ENCODE results near the gene LRRC8D. TPM values are rescaled to one million over a fixed set of nuclear protein-coding genes. Genes with fewer than 3 reads are reported as not detected.

Gene LRRC8D
- total RNA-seq, 1 experiment from 2014 or later, result 37.2 TPM

DNA sequence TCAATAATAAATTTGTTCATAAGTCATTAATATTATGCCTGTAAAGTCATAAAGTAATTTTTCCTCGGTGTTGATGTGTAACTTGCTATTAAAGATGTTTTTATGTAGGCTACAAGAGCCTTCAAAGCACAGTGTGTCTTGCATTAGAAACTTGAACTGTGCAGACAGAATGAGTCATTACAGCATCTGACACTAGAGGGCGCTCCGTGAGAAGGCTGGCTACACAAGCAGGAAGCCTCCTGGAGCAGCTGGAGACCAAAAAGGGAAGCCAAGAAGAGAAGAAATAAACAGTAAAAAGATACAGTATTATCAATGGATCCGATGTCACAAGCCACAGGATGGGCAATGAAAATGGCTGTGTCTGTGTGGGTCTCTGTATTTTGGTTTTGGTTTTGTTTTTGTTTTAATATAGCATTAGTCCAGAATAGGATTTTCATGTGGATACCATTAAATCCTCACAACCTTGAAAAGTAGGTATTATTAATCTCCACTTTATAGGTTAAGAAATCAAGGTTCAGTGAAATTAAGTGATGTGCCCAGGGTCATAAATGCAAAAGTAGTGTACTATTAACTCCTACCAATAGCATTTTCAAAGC lies 16.1 kb upstream of the LRRC8D start:
- Mint-ChIP-seq H3K4me1 (peaks cover 34 to 38% of the 10 kb centered on the region in 2 experiments), H3K9me3 (no peaks in the 10 kb centered on the region), H3K4me3 (no peak overlapping the region), H3K27ac (no peak overlapping the region), H3K27me3 (ENCODE audit: low read depth) (peaks cover 11% of the 10 kb centered on the region), H3K36me3 (ENCODE audit: insufficient read depth in 1 of 3, low read depth in 3 of 3) (no peaks in the 10 kb centered on the region; a peak in 1 of 7 replicates)
- H3K79me1 ChIP-seq (ENCODE audit: insufficient read depth, low read depth, low read length, poor library complexity, severe bottlenecking), result no peaks in the 10 kb centered on the region
- H3K4me2 ChIP-seq (ENCODE audit: insufficient read depth, insufficient read length, low read length), result no peak overlapping the region
- H2BK15ac ChIP-seq (ENCODE audit: low read depth, low read length), result no peak overlapping the region
- H3K56ac ChIP-seq (ENCODE audit: insufficient read length, low read depth, low read length), result no peak overlapping the region
- H4K20me1 ChIP-seq (ENCODE audit: control insufficient read depth, insufficient read depth, insufficient read length), result no peaks in the 10 kb centered on the region
- H2BK5ac ChIP-seq (ENCODE audit: insufficient read length, low read length), result no peak overlapping the region
- no peak overlapping the region for H4K5ac ChIP-seq (ENCODE audit: insufficient read length, low read depth, low read length)
- H2AK5ac ChIP-seq (ENCODE audit: insufficient read length, low read length), result no peak overlapping the region
- no peaks in the 10 kb centered on the region for H3K79me2 ChIP-seq (ENCODE audit: insufficient read depth, low read length)
- no peak overlapping the region for H3K4ac ChIP-seq (ENCODE audit: low read depth, low read length)
- no peak overlapping the region for H3K23ac ChIP-seq (ENCODE audit: insufficient read length, low read depth, low read length)
- no peaks in the 10 kb centered on the region for H3K9me3 ChIP-seq (ENCODE audit: control insufficient read depth, low read depth, low read length)
- TF ChIP-seq, protein P1, sequence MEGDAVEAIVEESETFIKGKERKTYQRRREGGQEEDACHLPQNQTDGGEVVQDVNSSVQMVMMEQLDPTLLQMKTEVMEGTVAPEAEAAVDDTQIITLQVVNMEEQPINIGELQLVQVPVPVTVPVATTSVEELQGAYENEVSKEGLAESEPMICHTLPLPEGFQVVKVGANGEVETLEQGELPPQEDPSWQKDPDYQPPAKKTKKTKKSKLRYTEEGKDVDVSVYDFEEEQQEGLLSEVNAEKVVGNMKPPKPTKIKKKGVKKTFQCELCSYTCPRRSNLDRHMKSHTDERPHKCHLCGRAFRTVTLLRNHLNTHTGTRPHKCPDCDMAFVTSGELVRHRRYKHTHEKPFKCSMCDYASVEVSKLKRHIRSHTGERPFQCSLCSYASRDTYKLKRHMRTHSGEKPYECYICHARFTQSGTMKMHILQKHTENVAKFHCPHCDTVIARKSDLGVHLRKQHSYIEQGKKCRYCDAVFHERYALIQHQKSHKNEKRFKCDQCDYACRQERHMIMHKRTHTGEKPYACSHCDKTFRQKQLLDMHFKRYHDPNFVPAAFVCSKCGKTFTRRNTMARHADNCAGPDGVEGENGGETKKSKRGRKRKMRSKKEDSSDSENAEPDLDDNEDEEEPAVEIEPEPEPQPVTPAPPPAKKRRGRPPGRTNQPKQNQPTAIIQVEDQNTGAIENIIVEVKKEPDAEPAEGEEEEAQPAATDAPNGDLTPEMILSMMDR (conservative IDR thresholded peaks at IDR 0.05), result peak; percentile 94
- H3T11ph ChIP-seq (ENCODE audit: low read length), result no peak overlapping the region
- H4K91ac ChIP-seq (ENCODE audit: insufficient read length, low read depth, low read length), result no peak overlapping the region
- H3K27ac ChIP-seq (ENCODE audit: insufficient read length, low read depth, low read length), result no peak overlapping the region
- no CpG with 5 or more reads among the region's 4 CpGs for whole genome bisulfite sequencing (ENCODE audit: extremely low coverage, insufficient read length, low lambda C conversion rate)
- no peaks in the 10 kb centered on the region for H3K27me3 ChIP-seq (ENCODE audit: insufficient read depth, low read length)
- H2BK120ac ChIP-seq (ENCODE audit: low read depth, low read length, poor library complexity, severe bottlenecking), result no peak overlapping the region
- H4K8ac ChIP-seq (replicated peaks; ENCODE audit: insufficient read length, low read depth, low read length), result no peak overlapping the region
- DNase-seq, result peak; percentile 82
- H2BK12ac ChIP-seq (ENCODE audit: insufficient read length, low read depth, low read length), result no peak overlapping the region
- H3K23me2 ChIP-seq (ENCODE audit: insufficient read length, low read depth, low read length, poor library complexity, severe bottlenecking), result no peaks in the 10 kb centered on the region
- peaks cover 6% of the 10 kb centered on the region; the same call in 1 of the 2 replicates for H3K4me1 ChIP-seq (ENCODE audit: insufficient read depth, low read length)
- H3K18ac ChIP-seq (ENCODE audit: insufficient read length, low read depth, low read length), result no peak overlapping the region
- H2BK20ac ChIP-seq (ENCODE audit: low read depth, low read length, poor library complexity, severe bottlenecking), result no peak overlapping the region
- no peak overlapping the region for H3K14ac ChIP-seq (ENCODE audit: insufficient read depth, low read length)
- H2AFZ ChIP-seq (ENCODE audit: low read length), result no peak overlapping the region
- no peak overlapping the region for H3K9ac ChIP-seq (ENCODE audit: extremely low read depth, insufficient read length, low read length)

Measured in H9 (cell line).